Heart left ventricle (tissue), 16 donors: ENCODE results near the gene KANSL1. TPM values are rescaled to one million over a fixed set of nuclear protein-coding genes. Genes with fewer than 3 reads are reported as not detected.
"Not testable (repeated sequence)": the region's sequence is repeated elsewhere in the genome, so short reads cannot be mapped to it uniquely, and the experiment has no call there.

Experiments used
- ATAC-seq, 4 donors: fragments of 200-7000 bp; cut with Tn5 transposase; one replicate each; pipeline ENCODE4 v1.9.1; 2020 to 2022; ENCODE audit warnings: moderate library complexity in 4 of 4, mild to moderate bottlenecking in 3 of 4, moderate number of reproducible peaks in 1 of 4
- DNase-seq, 5 donors: peaks; one replicate each; pipeline ENCODE4 v3.0.0-alpha.2; 2020
- H3K27ac ChIP-seq, 12 donors: fragments of 200-600 bp; sonication (generic) in 4 of 12; one replicate each; pipeline versions ENCODE4 v1.5.0 to v1.8.0; 2016 to 2022; ENCODE audit warnings: mild to moderate bottlenecking in 2 of 12
- H3K27me3 ChIP-seq, 9 donors: fragments of 200-600 bp; sonication (generic) in 2 of 9; one replicate each; pipeline versions ENCODE4 v1.5.1 to v1.8.0; 2016 to 2022; ENCODE audit warnings: mild to moderate bottlenecking in 3 of 9
- H3K36me3 ChIP-seq, 9 donors: fragments of 200-600 bp; sonication (generic) in 2 of 9; one replicate each; pipeline versions ENCODE4 v1.5.0 to v1.8.0; 2018 to 2022; ENCODE audit warnings: mild to moderate bottlenecking in 2 of 9
- H3K4me1 ChIP-seq, 12 donors: fragments of 200-600 bp; sonication (generic) in 4 of 12; one replicate each; pipeline versions ENCODE4 v1.5.0 to v1.8.0; 2016 to 2022; ENCODE audit warnings: mild to moderate bottlenecking in 3 of 12
- H3K4me3 ChIP-seq, 12 donors: fragments of 200-600 bp; sonication (generic) in 4 of 12; one replicate each; pipeline versions ENCODE4 v1.5.0 to v1.8.0; 2017 to 2022; ENCODE audit warnings: mild to moderate bottlenecking in 9 of 12, moderate library complexity in 4 of 12
- H3K9me3 ChIP-seq, 12 donors: fragments of 200-600 bp; sonication (generic) in 4 of 12; one replicate each; pipeline versions ENCODE4 v1.5.0 to v1.8.0; 2016 to 2022; ENCODE audit warnings: mild to moderate bottlenecking in 1 of 12
- POLR2A ChIP-seq, 2 donors: fragments of 450-650 bp; IDR thresholded peaks; one replicate each; pipeline ENCODE4 v1.6.1; 2017; ENCODE audit warnings: antibody characterized with exemption in 2 of 2, mild to moderate bottlenecking in 2 of 2, moderate library complexity in 2 of 2
- WGBS, 4 donors: extraction: QIAGEN DNeasy Blood & Tissue Kit in 2 of 4; methylation state at CpG; one replicate each; pipeline versions ENCODE4 v1.1.5 to v1.1.7; 2013 to 2018; 5-methylcytosine and 5-hydroxymethylcytosine counted together
- intact Hi-C, 10 donors: fragments of 100-400 bp; cut with DNase I; formaldehyde crosslinking; loops; one replicate each; pipeline versions ENCODE4 v1.11.1 to v1.14.2; 2022
- long read RNA-seq, 3 donors: library from polyadenylated mRNA; unstranded; transcript quantifications; one replicate each; pipeline ENCODE4 v2.0.0, GENCODE V29; 2020 to 2021
- polyA plus RNA-seq, 2 donors: library from polyadenylated mRNA; stranded (reverse); fragments of 200-250 nt; gene quantifications; one replicate each; pipeline ENCODE4 v1.2.3, GENCODE V29; 2013
- total RNA-seq, 9 donors: library from RNA; depleted of rRNA in 2 of 9; stranded (reverse); fragments of >200 nt in 2 of 9; fragmentation: NEBNext Ultra II Directional in 3 of 9; extraction: Animal tissue kit (Norgen Biotek cat#: 25700) in 3 of 9; gene quantifications; one replicate each; pipeline versions ENCODE4 v1.1.0 to v1.2.4, GENCODE V29; 2016 to 2023
- TF ChIP-seq, protein P1 (sequence below), 12 donors: fragments of 200-600 bp; sonication (generic) in 4 of 12; IDR thresholded peaks; one replicate each; pipeline versions ENCODE4 v1.5.0 to v1.8.0; 2018 to 2022; ENCODE audit warnings: antibody characterized with exemption in 12 of 12, mild to moderate bottlenecking in 5 of 12
- donor health status: ischemic (EF 13 %, LVEDD 7.1; RV severe dilation, severe dysfunction).
- donor health status: healthy with polysubstance abuse.
- donor health status: DM: no; HTN: yes; CAD: no.
- donor health status: DM: no; HTN: no; CAD: no.
- donor health status: ischemic (EF 25% LVEDD 6.9; RV normal size, moderate dysfunction).
- donor health status: ischemic (EF 25% LVEDD 5.7; RV mildly dilated, moderate dysfunction).
- donor health status: healthy.
- donor health status: DM: yes; HTN: yes; CAD: no.
- donor health status: ischemic (EF 35%, LVEDD 5.7; RV mildly dilated, moderate dysfunction).
- donor health status: nonischemic (EF 11% LVEDD 7.7; RV severe dilation, severe dysfunction).
- donor health status: DM: yes; HTN: yes; CAD: no.
- donor health status: PGD.
- donor health status: ischemic (EF 29% LVEDD 5.4; RV normal size, mild dysfunction).
- donor health status: nonischemic (EF 23%, LVEDD 6.1; RV moderate dilation, normal function).

Gene KANSL1, protein sequence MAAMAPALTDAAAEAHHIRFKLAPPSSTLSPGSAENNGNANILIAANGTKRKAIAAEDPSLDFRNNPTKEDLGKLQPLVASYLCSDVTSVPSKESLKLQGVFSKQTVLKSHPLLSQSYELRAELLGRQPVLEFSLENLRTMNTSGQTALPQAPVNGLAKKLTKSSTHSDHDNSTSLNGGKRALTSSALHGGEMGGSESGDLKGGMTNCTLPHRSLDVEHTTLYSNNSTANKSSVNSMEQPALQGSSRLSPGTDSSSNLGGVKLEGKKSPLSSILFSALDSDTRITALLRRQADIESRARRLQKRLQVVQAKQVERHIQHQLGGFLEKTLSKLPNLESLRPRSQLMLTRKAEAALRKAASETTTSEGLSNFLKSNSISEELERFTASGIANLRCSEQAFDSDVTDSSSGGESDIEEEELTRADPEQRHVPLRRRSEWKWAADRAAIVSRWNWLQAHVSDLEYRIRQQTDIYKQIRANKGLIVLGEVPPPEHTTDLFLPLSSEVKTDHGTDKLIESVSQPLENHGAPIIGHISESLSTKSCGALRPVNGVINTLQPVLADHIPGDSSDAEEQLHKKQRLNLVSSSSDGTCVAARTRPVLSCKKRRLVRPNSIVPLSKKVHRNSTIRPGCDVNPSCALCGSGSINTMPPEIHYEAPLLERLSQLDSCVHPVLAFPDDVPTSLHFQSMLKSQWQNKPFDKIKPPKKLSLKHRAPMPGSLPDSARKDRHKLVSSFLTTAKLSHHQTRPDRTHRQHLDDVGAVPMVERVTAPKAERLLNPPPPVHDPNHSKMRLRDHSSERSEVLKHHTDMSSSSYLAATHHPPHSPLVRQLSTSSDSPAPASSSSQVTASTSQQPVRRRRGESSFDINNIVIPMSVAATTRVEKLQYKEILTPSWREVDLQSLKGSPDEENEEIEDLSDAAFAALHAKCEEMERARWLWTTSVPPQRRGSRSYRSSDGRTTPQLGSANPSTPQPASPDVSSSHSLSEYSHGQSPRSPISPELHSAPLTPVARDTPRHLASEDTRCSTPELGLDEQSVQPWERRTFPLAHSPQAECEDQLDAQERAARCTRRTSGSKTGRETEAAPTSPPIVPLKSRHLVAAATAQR (N-terminal part only)
- total RNA-seq = 10 to 100 TPM; 22.7 to 57.2 (median 32.6) TPM
- polyA plus RNA-seq = 10 to 100 TPM; 13.7 to 17.0 TPM
- long read RNA-seq, donor 1, partial matches to known transcripts = 1 of 6 reads
- long read RNA-seq, donor 1, other reads (novel, unspliced or antisense) = 5 of 6 reads
- long read RNA-seq, donor 2, full-length matches to known transcripts = 3 of 9 reads
- long read RNA-seq, donor 2, partial matches to known transcripts = 4 of 9 reads
- long read RNA-seq, donor 2, other reads (novel, unspliced or antisense) = 2 of 9 reads
- long read RNA-seq, donor 3, partial matches to known transcripts = 1 of 4 reads
- long read RNA-seq, donor 3, other reads (novel, unspliced or antisense) = 2 of 4 reads

DNA sequence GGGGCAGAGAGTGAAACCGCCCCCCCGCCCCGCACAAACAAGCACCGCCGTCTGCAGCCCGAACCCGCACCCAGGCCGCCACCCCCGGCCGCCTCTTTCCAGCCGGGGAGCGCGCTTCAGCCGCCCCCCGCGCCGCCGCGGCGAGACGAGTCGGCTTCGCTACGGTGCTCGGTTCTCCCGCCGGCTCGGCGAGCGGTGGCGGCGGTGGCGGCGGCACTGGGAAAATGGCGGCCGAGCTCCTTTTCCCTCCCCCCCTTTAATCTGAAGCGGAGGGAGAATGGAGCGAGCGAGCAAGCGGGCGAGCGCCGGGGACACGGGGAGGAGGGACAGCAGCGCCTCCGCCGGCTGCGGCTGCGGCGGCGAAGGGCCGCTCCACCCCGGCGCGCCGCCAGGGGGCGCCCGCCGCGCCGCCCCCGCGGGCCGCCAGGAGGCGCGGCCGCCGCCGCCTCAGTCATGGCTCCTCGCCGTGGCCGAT lies at the start of gene KANSL1:
TSS of gene KANSL1 (minus strand) at position 279 of the 475 bp plus-strand sequence. CDS start 21,286 bp downstream, outside the sequence.
- intact Hi-C loops = loop anchor here in 9 of 10 donors (1.0 to 5.0 kb wide), 7 partner anchors 20 to 151 kb away; no protein-coding TSS in a partner anchor
- DNase-seq (peak; percentile 90 to 94 (median 93)), ATAC-seq (peak; percentile 60 to 83 (median 78))
- H3K4me1 ChIP-seq = peaks cover 0 to 54% (median 40%) of the 10 kb centered on the region in 12 donors
- peak within 1 kb of the TSS; percentile 70 to 100 (median 88) for H3K4me3 ChIP-seq
- peak in 1 of 2 donors; percentile 10 for TF ChIP-seq POLR2A (IDR thresholded peaks at IDR 0.05)
- TF ChIP-seq, protein P1, sequence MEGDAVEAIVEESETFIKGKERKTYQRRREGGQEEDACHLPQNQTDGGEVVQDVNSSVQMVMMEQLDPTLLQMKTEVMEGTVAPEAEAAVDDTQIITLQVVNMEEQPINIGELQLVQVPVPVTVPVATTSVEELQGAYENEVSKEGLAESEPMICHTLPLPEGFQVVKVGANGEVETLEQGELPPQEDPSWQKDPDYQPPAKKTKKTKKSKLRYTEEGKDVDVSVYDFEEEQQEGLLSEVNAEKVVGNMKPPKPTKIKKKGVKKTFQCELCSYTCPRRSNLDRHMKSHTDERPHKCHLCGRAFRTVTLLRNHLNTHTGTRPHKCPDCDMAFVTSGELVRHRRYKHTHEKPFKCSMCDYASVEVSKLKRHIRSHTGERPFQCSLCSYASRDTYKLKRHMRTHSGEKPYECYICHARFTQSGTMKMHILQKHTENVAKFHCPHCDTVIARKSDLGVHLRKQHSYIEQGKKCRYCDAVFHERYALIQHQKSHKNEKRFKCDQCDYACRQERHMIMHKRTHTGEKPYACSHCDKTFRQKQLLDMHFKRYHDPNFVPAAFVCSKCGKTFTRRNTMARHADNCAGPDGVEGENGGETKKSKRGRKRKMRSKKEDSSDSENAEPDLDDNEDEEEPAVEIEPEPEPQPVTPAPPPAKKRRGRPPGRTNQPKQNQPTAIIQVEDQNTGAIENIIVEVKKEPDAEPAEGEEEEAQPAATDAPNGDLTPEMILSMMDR (IDR thresholded peaks at IDR 0.05) = peak in 10 of 12 donors; percentile 13 to 76 (median 62)
- no peaks in the 10 kb centered on the region for H3K36me3 ChIP-seq
- H3K27ac ChIP-seq = peak within 1 kb of the TSS; percentile 98 to 100 (median 99)
- no peaks in the 10 kb centered on the region for H3K27me3 ChIP-seq
- 0 to 1% (median 1%) methylated on average over 13 to 72 of the region's 72 CpGs for WGBS, 4 donors
- H3K9me3 ChIP-seq = no peaks in the 10 kb centered on the region

DNA sequence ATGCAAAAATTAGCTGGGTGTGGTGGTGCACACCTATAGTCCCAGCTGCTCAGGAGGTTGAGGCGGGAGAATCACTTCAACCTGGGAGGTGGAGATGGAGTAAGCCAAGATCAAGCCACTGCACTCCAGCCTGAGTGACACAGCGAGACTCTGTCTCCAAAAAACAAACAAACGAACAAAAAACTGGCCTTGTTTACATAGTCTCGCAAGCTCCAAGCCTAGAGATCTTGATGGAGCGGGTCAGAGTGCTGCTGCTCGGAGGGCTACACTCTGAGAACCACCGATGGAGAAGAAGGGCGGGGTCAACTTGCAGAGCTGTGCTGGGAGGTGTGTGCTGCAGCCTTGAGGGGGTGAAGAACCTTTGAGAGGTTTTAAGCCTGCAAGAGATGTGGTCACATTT lies 38.1 kb upstream of the KANSL1 start:
- 77 to 87% (median 86%) methylated on average over 7 to 8 of the region's 8 CpGs for WGBS, 4 donors

DNA sequence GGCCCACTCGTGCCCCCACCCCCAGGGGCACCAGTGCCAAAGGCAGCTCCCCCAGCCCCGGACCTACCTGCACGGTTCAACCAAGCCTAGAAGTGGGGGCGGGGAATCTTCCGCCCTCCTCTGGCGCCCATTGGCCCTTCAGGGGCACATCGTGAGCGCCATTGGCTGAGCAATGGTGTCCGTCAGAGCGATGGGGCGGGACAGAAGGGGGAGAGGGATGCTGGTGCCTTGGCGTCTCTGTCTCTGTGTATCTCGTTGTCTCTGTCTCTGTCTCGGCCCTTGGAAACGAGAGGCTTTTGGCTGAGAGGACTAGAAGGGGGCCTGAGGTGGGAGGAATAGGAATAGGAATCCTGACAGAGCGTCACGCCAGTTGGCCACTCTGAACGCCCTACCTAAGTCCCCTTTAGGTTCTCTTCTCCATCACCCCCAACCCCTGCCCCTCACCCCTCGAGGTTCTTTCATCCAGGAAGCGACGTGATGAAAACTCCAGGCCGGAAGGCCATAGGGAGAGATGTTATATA lies 32.1 kb upstream of the KANSL1 start:
- DNase-seq (peak; percentile 90 to 97 (median 96)), ATAC-seq (peak; percentile 100)
- intact Hi-C loops, H3K4me1 ChIP-seq, H3K27me3 ChIP-seq, H3K9me3 ChIP-seq, H3K36me3 ChIP-seq: not testable (repeated sequence)
- peak overlapping the region in 4 of 12 donors; percentile 35 to 66 (median 46) for H3K27ac ChIP-seq
- H3K4me3 ChIP-seq = peak overlapping the region; percentile 44 to 93 (median 61)
- WGBS, 4 donors = 0 to 2% (median 1%) methylated on average over 12 to 21 of the region's 22 CpGs

More for the DNA sequence above, 38.1 kb upstream of the KANSL1 start:
- DNase-seq, intact Hi-C loops, H3K9me3 ChIP-seq, H3K4me1 ChIP-seq, H3K27me3 ChIP-seq, H3K36me3 ChIP-seq, H3K4me3 ChIP-seq, H3K27ac ChIP-seq: not testable (repeated sequence)
- ATAC-seq = peak in 1 of 4 donors; percentile 34

DNA sequence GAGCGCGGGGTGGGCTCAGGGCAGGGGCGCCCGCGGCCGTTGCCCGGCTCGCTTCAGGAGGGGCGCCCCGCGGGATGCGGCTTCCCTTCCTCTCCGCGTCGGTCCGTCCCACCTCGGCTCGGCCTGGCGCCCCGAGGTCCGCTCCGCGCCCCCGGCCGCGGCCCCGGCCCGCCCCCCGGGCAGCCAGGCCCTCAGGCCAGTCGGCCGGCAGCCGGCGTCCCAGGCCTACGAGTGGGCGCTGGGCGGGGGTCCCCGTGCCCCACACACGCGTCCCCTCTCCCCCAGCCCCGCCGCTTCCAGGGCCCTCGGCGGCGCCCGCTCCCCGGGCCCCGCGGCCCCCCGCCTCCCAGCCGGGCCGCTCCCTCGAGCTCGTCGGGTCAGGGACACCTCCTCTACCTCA lies 31.6 kb upstream of the KANSL1 start:
- ATAC-seq = peak in 2 of 4 donors; percentile 64 to 66
- 0 to 1% methylated on average over 47 to 48 of the region's 54 CpGs; no CpG with 5 or more reads in 2 of the 4 donors for WGBS, 4 donors
- peak overlapping the region in 4 of 12 donors; percentile 35 to 66 (median 46) for H3K27ac ChIP-seq

DNA sequence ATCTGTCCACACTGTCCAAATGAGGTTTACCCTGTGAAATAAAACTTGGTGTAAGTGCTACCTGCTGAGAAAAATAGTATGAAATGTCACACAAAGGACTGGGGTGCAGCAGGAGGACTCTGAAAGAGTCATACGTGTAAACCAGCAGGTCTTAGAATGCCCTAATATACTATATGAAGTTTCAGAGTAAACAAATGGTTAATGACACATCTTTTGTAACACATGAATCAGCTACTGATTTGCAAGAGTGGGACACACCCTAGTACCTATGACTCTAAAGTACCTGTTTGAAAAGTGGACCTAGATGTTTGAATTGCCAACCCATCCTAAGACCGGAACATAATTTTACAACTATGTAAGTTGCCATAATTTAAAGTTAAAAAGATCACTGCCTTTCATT lies 29.8 kb upstream of the KANSL1 start:
- H3K4me3 ChIP-seq, H3K4me1 ChIP-seq, H3K9me3 ChIP-seq, intact Hi-C loops, DNase-seq, ATAC-seq, H3K27me3 ChIP-seq, H3K27ac ChIP-seq, H3K36me3 ChIP-seq: not testable (repeated sequence)
- WGBS, 4 donors = 100% methylated on average over 1 of the region's 2 CpGs; no CpG with 5 or more reads in 2 of the 4 donors

More for the DNA sequence above, 31.6 kb upstream of the KANSL1 start:
- intact Hi-C loops, H3K9me3 ChIP-seq, H3K36me3 ChIP-seq, H3K4me1 ChIP-seq, H3K27me3 ChIP-seq: not testable (repeated sequence)
- DNase-seq = peak in 2 of 5 donors; percentile 24 to 52
- H3K4me3 ChIP-seq = peak overlapping the region; percentile 44 to 93 (median 61)
